Caco-2 (cell line): Measurements from ENCODE around the gene PJA2. TPM values are rescaled to one million over a fixed set of nuclear protein-coding genes. Genes with fewer than 3 reads are reported as not detected.

Source experiments
- BruUV-seq: library from RNA; stranded (reverse); fragments of 400-500 nt; replicated peaks from 2 replicates; lab custom pipeline; 2021; lab: Mats Ljungman, UMichigan
- CTCF ChIA-PET: fragments of 300-600 bp; sonication (Branson Sonifier 250); formaldehyde crosslinking; loops from one replicate; lab custom pipeline; 2022; ENCODE audit warnings: antibody characterized with exemption; lab: Charles Lee
- POLR2A ChIA-PET: fragments of 300-600 bp; sonication (Branson Sonifier 250); formaldehyde crosslinking; loops from one replicate; lab custom pipeline; 2022; ENCODE audit warnings: antibody characterized with exemption; lab: Charles Lee
- DNase-seq, 2 experiments: peaks; one replicate each; pipeline versions ENCODE4 v3.0.0 to v3.0.0-alpha.2; 2020 to 2022
- H3K27me3 ChIP-seq: replicated peaks from 2 replicates; pipeline ENCODE4 v1.6.0; 2011; ENCODE audit warnings: low read length; ENCODE audit not compliant: control insufficient read depth, insufficient read depth
- H3K36me3 ChIP-seq: 2 replicates; pipeline ENCODE4 v1.5.1; 2011; ENCODE audit warnings: low read length; ENCODE audit not compliant: control insufficient read depth, insufficient read depth
- H3K4me1 ChIP-seq: fragments of 250-450 bp; sonication (Bioruptor Pico); 2 replicates; pipeline ENCODE4 v1.5.1; 2020; ENCODE audit warnings: mild to moderate bottlenecking
- H3K4me3 ChIP-seq: 2 replicates; pipeline ENCODE4 v1.5.1; 2011; ENCODE audit warnings: low read depth, mild to moderate bottlenecking, control low read depth, low read length
- H3K9me3 ChIP-seq: fragments of 250-450 bp; sonication (Bioruptor Pico); 2 replicates; pipeline ENCODE4 v1.5.1; 2020; ENCODE audit warnings: mild to moderate bottlenecking, moderate library complexity
- H3K27ac Mint-ChIP-seq: one replicate; pipeline ENCODE4 v1.8.0; 2022; ENCODE audit warnings: mixed read lengths; ENCODE audit not compliant: unreplicated experiment
- H3K27me3 Mint-ChIP-seq: one replicate; pipeline ENCODE4 v1.8.0; 2022; ENCODE audit warnings: mixed read lengths; ENCODE audit not compliant: insufficient read depth, unreplicated experiment
- H3K36me3 Mint-ChIP-seq: one replicate; pipeline ENCODE4 v1.8.0; 2022; ENCODE audit warnings: mild to moderate bottlenecking, mixed read lengths; ENCODE audit not compliant: insufficient read depth, unreplicated experiment
- H3K4me1 Mint-ChIP-seq: one replicate; pipeline ENCODE4 v1.8.0; 2022; ENCODE audit warnings: low read depth, mixed read lengths; ENCODE audit not compliant: unreplicated experiment
- H3K4me3 Mint-ChIP-seq: one replicate; pipeline ENCODE4 v1.8.0; 2022; ENCODE audit warnings: mild to moderate bottlenecking, moderate library complexity, mixed read lengths; ENCODE audit not compliant: unreplicated experiment
- H3K9me3 Mint-ChIP-seq: one replicate; pipeline ENCODE4 v1.8.0; 2022; ENCODE audit warnings: mixed read lengths; ENCODE audit not compliant: unreplicated experiment
- CTCF ChIP-seq, 2 experiments: fragments of 200-600 bp in 1 of 2; IDR thresholded peaks; 1 replicate in 1 of 2; 2 replicates in 1 of 2; pipeline versions ENCODE4 v1.5.1 to v1.8.0; 2011 to 2022; ENCODE audit warnings: antibody characterized with exemption in 1 of 2, control low read depth in 1 of 2, inconsistent platforms in 1 of 2, low read depth in 1 of 2, low read length in 1 of 2, mild to moderate bottlenecking in 1 of 2, moderate library complexity in 1 of 2; ENCODE audit not compliant: insufficient read depth in 1 of 2, severe bottlenecking in 1 of 2, unreplicated experiment in 1 of 2
- intact Hi-C: fragments of 100-400 bp; cut with micrococcal nuclease; formaldehyde crosslinking; loops from one replicate; pipeline ENCODE4 v1.10.0; 2022; ENCODE audit not compliant: unreplicated experiment
- total RNA-seq: library from RNA; stranded (reverse); gene quantifications from 2 replicates; pipeline ENCODE4 v1.2.3, GENCODE V29; 2022

The PJA2 gene
- total RNA-seq, 1 experiment from 2014 or later, result 34.2 TPM

- Histone ChIP-seq H3K9me3 (no peaks in the 10 kb centered on the region), H3K27me3 (no peaks in the 10 kb centered on the region), H3K4me3 (no peak overlapping the region), H3K4me1 (no peaks in the 10 kb centered on the region), H3K36me3 (no peaks in the 10 kb centered on the region)
- H3K9me3 Mint-ChIP-seq, result no peaks in the 10 kb centered on the region
- no peak overlapping the region for H3K4me3 Mint-ChIP-seq
- ChIA-PET POLR2A (interaction anchor here (0.5 kb wide), 1 partner anchor 1089 kb away, joined by 4 read pairs; no protein-coding TSS in a partner anchor), CTCF (no interaction called here)
- intact Hi-C loops, result no loop called here
- no peak for TF ChIP-seq CTCF (IDR thresholded peaks at IDR 0.05; ENCODE audit: insufficient read depth in 1 of 2, low read depth in 1 of 2, low read length in 1 of 2, severe bottlenecking in 1 of 2, unreplicated experiment in 1 of 2)
- no TSS peak for BruUV-seq
- no peak overlapping the region for H3K27ac Mint-ChIP-seq
- H3K27me3 Mint-ChIP-seq, result no peaks in the 10 kb centered on the region
- no peak for DNase-seq
- peaks cover 8% of the 10 kb centered on the region for H3K4me1 Mint-ChIP-seq
- H3K36me3 Mint-ChIP-seq, result peaks cover 6% of the 10 kb centered on the region
These were observed 80.2 kb downstream of the PJA2 start for GRCh38 chr5:109329333-109330237.

GRCh38 chr5:109328626-109329025 lies 81.1 kb downstream of the PJA2 start:
- Mint-ChIP-seq H3K4me1 (peaks cover 8% of the 10 kb centered on the region), H3K27me3 (no peaks in the 10 kb centered on the region), H3K36me3 (peaks cover 6% of the 10 kb centered on the region), H3K27ac (no peak overlapping the region), H3K4me3 (no peak overlapping the region), H3K9me3 (no peaks in the 10 kb centered on the region)
- no peaks in the 10 kb centered on the region for H3K27me3 ChIP-seq
- no peaks in the 10 kb centered on the region for H3K9me3 ChIP-seq
- TF ChIP-seq CTCF (IDR thresholded peaks at IDR 0.05; ENCODE audit: insufficient read depth in 1 of 2, low read depth in 1 of 2, low read length in 1 of 2, severe bottlenecking in 1 of 2, unreplicated experiment in 1 of 2), result no peak
- BruUV-seq, result no TSS peak
- H3K4me1 ChIP-seq, result no peaks in the 10 kb centered on the region
- CTCF ChIA-PET, result no interaction called here
- POLR2A ChIA-PET, result interaction anchor here (0.5 kb wide), 1 partner anchor 1088 kb away, joined by 4 read pairs; no protein-coding TSS in a partner anchor
- no peaks in the 10 kb centered on the region for H3K36me3 ChIP-seq
- no peak for DNase-seq
- H3K4me3 ChIP-seq, result no peak overlapping the region
- intact Hi-C loops, result no loop called here

GRCh38 chr5:109327570-109327969 lies 82.2 kb downstream of the PJA2 start:
- POLR2A ChIA-PET, result no interaction called here
- Mint-ChIP-seq H3K27me3 (no peaks in the 10 kb centered on the region), H3K4me1 (peaks cover 8% of the 10 kb centered on the region), H3K27ac (no peak overlapping the region), H3K9me3 (no peaks in the 10 kb centered on the region), H3K4me3 (no peak overlapping the region), H3K36me3 (peaks cover 6% of the 10 kb centered on the region)
- no peaks in the 10 kb centered on the region for H3K36me3 ChIP-seq
- CTCF ChIA-PET, result no interaction called here
- H3K4me1 ChIP-seq, result no peaks in the 10 kb centered on the region
- intact Hi-C loops, result no loop called here
- H3K9me3 ChIP-seq, result no peaks in the 10 kb centered on the region
- no TSS peak for BruUV-seq
- no peak for TF ChIP-seq CTCF (IDR thresholded peaks at IDR 0.05; ENCODE audit: insufficient read depth in 1 of 2, low read depth in 1 of 2, low read length in 1 of 2, severe bottlenecking in 1 of 2, unreplicated experiment in 1 of 2)
- H3K4me3 ChIP-seq, result no peak overlapping the region
- H3K27me3 ChIP-seq, result no peaks in the 10 kb centered on the region
- DNase-seq, result no peak
